Activated CD4-positive, alpha-beta T cell treated with anti-CD3 and anti-CD28 coated beads, Interleukin-2, amount 10 ng/mL, durations not matched to agents 24 days and 14 days (primary cell): Measurements from ENCODE around the gene ANKRD44. TPM values are rescaled to one million over a fixed set of nuclear protein-coding genes. Genes with fewer than 3 reads are reported as not detected.
A peak's percentile ranks its signal among the peaks of the same experiment; 100 is the strongest.

Experiments
- DNase-seq: peaks from one replicate; pipeline ENCODE4 v3.0.0; 2022
- H3K27ac Mint-ChIP-seq: one replicate; pipeline ENCODE4 v1.8.0; 2022; ENCODE audit warnings: mild to moderate bottlenecking, mixed read lengths
- H3K27me3 Mint-ChIP-seq: one replicate; pipeline ENCODE4 v1.8.0; 2022; ENCODE audit warnings: mixed read lengths
- H3K36me3 Mint-ChIP-seq: one replicate; pipeline ENCODE4 v1.8.0; 2022; ENCODE audit warnings: low read depth, mild to moderate bottlenecking, mixed read lengths
- H3K4me1 Mint-ChIP-seq: one replicate; pipeline ENCODE4 v1.8.0; 2021; ENCODE audit warnings: mixed read lengths
- H3K4me3 Mint-ChIP-seq: one replicate; pipeline ENCODE4 v1.8.0; 2022; ENCODE audit warnings: mild to moderate bottlenecking, moderate library complexity, mixed read lengths
- H3K9me3 Mint-ChIP-seq: one replicate; pipeline ENCODE4 v1.8.0; 2021; ENCODE audit warnings: mixed read lengths
- intact Hi-C: fragments of 100-400 bp; cut with micrococcal nuclease; formaldehyde crosslinking; loops from one replicate; pipeline ENCODE4 v1.15.1; 2023
- total RNA-seq: library from RNA; stranded (reverse); gene quantifications from 2 replicates; pipeline ENCODE4 v1.2.3, GENCODE V29; 2022

Gene ANKRD44
- total RNA-seq, 1 donor from 2014 or later, result 147 TPM

DNA sequence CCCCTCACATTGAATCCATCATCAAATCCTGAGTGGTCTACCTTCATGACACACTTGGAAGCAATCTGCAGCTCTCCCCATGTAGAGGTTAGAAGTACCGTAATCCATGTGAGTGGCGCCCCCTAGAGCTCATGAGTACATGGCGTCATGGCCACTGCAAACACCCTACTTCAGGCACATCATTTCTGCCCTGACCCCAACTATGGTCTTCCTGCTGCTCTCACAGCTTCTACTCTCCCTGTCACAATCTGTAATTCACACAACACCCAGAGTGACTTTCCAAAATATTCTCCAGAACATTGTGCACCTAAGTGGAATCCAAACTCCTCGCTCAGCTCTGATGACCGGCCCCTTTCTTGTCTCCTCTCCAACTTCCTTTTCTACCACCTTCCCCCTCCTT lies 141.9 kb downstream of the ANKRD44 start:
- intact Hi-C loops, result loop anchor here (1.0 to 5.0 kb wide), 2 partner anchors 36 to 55 kb away; no protein-coding TSS in a partner anchor
- Mint-ChIP-seq H3K27ac (peak overlapping the region; percentile 46), H3K9me3 (no peaks in the 10 kb centered on the region), H3K4me1 (peaks cover 32% of the 10 kb centered on the region), H3K36me3 (peaks cover 13% of the 10 kb centered on the region), H3K27me3 (no peaks in the 10 kb centered on the region), H3K4me3 (no peak overlapping the region)
- DNase-seq, result peak; percentile 88

DNA sequence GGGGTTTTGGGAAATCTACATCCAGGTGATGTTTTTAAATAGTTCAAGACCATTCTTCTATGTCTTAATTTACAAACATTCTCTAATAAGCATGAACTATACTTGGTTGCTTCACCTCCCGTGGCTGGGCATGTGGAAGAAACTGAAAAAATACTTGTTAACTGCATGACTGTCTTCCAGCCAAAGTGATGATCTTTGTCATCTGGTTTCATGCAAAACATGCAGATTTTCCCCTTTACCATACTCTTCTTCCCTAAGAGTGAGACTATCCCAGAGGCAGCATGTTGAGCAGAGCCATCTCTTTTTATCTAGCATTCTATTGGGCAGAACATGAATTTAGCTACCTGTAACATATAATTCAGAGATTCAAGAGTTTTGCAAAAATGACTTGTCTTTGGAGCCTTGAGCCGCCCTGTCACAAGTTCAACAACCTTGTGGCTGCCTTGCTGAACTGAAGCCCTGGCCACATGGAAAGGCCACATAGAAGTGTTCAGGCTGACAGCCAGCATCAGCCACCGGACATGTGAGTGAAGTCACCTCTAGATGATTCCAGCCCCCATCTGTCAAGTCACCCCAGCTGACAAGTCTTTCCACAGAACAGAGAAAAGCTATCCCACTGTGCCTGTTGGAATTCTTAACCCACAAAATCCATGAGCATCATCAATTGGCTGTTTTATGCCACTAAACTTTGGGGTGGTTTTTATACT lies 142.8 kb downstream of the ANKRD44 start:
- no peaks in the 10 kb centered on the region for H3K9me3 Mint-ChIP-seq
- peaks cover 37% of the 10 kb centered on the region for H3K4me1 Mint-ChIP-seq
- DNase-seq, result no peak
- no peak overlapping the region for H3K4me3 Mint-ChIP-seq
- no peaks in the 10 kb centered on the region for H3K27me3 Mint-ChIP-seq
- peak overlapping the region; percentile 18 for H3K27ac Mint-ChIP-seq
- intact Hi-C loops, result loop anchor here (1.0 to 5.0 kb wide), 3 partner anchors 15 to 54 kb away; no protein-coding TSS in a partner anchor
- peaks cover 13% of the 10 kb centered on the region for H3K36me3 Mint-ChIP-seq

DNA sequence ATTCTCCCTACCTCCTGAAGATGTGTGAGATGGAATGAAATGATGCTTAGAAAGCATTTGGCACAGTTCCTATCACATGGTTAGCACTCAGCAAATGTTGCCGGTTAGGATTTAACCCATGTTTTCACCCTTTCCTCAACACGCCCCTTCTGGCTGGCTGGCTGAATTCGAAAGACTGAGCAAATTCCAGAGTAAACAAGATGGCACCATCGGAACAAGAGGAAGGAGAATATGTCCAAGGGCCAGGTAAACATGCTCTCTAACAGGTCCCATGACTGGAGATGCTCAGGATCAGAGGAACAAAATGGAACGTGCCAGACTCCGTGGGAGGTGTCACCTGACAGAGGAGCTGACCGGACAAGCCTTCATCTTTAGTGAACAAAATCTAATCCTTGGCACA lies 145.6 kb downstream of the ANKRD44 start:
- H3K27ac Mint-ChIP-seq, result peak overlapping the region; percentile 36

DNA sequence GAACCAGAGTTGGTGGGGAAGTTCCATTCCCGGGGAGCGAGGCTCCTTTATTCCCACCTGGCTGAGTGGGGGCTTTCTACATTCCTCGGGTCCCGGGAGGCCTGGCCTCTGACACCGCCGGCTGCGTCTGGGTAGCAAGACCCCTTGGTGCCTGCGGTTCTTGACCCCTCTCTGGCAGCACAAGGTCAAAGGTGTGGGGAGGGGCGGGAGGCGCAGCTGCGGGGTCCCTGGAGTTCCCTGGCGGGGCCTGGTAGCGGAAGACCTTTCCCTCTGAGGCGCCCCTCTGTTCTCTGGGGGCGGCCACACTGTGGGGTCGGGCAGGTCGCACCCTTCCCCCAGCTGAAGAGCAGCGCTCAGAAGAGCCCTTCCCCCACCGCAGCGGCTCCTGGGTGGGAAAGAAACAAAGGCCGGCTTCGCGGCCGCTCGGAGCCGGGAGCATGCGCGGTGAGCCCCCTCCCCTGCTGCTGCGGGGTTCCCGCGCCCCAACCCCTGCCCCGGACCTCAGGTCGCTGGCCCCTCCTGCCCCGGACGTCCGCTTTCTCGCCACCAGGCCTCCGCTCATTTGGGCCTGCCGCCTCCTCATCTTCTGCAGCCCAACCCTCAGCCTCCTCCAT lies 146.3 kb downstream of the ANKRD44 start:
- H3K27me3 Mint-ChIP-seq, result no peaks in the 10 kb centered on the region
- H3K4me3 Mint-ChIP-seq, result no peak overlapping the region
- no peaks in the 10 kb centered on the region for H3K9me3 Mint-ChIP-seq
- DNase-seq, result no peak
- peak overlapping the region; percentile 38 for H3K27ac Mint-ChIP-seq
- peaks cover 19% of the 10 kb centered on the region for H3K36me3 Mint-ChIP-seq
- intact Hi-C loops, result no loop called here
- peaks cover 54% of the 10 kb centered on the region for H3K4me1 Mint-ChIP-seq

More for the DNA sequence above, 145.6 kb downstream of the ANKRD44 start:
- intact Hi-C loops, result loop anchor here (5.0 kb wide), 1 partner anchor 33 kb away; no protein-coding TSS in a partner anchor
- peaks cover 52% of the 10 kb centered on the region for H3K4me1 Mint-ChIP-seq
- peaks cover 19% of the 10 kb centered on the region for H3K36me3 Mint-ChIP-seq
- H3K9me3 Mint-ChIP-seq, result no peaks in the 10 kb centered on the region
- no peak overlapping the region for H3K4me3 Mint-ChIP-seq
- no peak for DNase-seq
- H3K27me3 Mint-ChIP-seq, result no peaks in the 10 kb centered on the region

DNA sequence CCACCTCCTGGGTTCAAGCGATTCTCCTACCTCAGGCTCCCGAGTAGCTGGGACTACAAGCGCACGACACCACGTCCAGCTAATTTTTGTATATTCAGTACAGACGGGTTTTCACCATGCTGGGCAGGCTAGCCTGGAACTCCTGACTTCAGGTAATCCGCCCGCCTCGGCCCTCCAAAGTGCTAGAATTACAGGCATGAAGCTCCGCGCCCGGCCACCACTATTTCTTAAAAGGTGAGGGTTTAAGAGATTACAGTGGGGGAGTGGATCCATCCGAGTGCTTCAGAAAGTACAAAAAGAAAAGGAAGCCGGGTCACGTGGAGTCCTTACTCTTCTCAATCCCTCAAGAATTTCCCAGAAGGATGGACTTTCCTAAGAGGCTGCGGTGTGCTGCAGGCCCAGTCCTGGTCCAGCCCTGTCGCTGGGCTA lies 146.9 kb downstream of the ANKRD44 start:
- Mint-ChIP-seq H3K27ac (no peak overlapping the region), H3K27me3 (no peaks in the 10 kb centered on the region), H3K4me1 (peaks cover 54% of the 10 kb centered on the region), H3K36me3 (peaks cover 19% of the 10 kb centered on the region), H3K4me3 (no peak overlapping the region), H3K9me3 (no peaks in the 10 kb centered on the region)
- DNase-seq, result no peak
- intact Hi-C loops, result no loop called here

DNA sequence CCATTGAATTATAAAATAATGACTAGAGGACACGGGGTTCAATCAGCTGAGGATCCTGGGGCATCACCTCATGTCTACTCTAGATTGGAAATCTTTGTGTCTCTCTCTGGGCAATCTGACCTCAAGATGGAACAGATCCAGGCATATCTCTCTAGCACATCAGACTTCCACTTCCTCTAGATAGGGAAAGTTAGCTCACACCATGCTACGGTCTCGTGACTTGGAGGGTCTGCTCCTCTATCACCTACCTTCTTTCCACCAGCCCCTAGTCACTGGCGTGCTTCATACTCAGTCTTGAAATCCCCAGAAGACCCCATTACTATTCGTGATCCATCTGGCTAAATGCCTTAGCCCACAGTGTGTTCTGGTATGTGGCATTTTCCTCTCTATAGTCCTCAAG lies 148.8 kb downstream of the ANKRD44 start:
- DNase-seq, result no peak
- Mint-ChIP-seq H3K4me3 (no peak overlapping the region), H3K36me3 (peaks cover 22% of the 10 kb centered on the region), H3K27me3 (no peaks in the 10 kb centered on the region), H3K4me1 (peaks cover 47% of the 10 kb centered on the region), H3K27ac (peak overlapping the region; percentile 13), H3K9me3 (peaks cover under 1% of the 10 kb centered on the region)
- intact Hi-C loops, result no loop called here

DNA sequence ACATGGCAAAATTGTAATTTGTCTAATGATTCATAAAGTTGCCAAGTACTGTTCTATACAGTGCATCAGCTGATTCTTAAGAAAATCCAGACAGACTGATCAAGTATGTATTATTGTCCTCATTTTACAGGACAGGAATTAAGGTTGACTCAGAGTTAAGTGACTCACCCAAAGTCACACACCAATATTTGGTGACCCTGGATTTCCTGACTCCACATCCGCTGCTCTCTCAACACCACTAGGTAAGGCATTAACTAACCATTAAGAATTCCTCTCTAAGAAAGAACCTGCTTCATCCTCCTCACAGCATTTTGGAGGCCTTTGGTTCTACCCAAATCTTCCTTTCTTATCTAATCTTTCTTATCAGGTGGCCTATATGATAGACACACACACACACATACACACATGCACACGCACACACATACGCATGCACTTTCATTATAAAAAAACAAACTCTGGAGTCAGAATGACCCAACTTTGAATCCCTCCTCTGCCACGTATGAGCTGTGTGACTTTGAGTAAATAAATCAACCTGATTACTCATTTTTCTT lies 150.8 kb downstream of the ANKRD44 start:
- intact Hi-C loops, result loop anchor here (2.0 kb wide), 1 partner anchor 15 kb away; no protein-coding TSS in a partner anchor
- Mint-ChIP-seq H3K36me3 (peaks cover 27% of the 10 kb centered on the region), H3K4me1 (peaks cover 46% of the 10 kb centered on the region), H3K27me3 (no peaks in the 10 kb centered on the region), H3K4me3 (no peak overlapping the region), H3K9me3 (peaks cover 3% of the 10 kb centered on the region), H3K27ac (peak overlapping the region; percentile 64)
- peak; percentile 68 for DNase-seq

DNA sequence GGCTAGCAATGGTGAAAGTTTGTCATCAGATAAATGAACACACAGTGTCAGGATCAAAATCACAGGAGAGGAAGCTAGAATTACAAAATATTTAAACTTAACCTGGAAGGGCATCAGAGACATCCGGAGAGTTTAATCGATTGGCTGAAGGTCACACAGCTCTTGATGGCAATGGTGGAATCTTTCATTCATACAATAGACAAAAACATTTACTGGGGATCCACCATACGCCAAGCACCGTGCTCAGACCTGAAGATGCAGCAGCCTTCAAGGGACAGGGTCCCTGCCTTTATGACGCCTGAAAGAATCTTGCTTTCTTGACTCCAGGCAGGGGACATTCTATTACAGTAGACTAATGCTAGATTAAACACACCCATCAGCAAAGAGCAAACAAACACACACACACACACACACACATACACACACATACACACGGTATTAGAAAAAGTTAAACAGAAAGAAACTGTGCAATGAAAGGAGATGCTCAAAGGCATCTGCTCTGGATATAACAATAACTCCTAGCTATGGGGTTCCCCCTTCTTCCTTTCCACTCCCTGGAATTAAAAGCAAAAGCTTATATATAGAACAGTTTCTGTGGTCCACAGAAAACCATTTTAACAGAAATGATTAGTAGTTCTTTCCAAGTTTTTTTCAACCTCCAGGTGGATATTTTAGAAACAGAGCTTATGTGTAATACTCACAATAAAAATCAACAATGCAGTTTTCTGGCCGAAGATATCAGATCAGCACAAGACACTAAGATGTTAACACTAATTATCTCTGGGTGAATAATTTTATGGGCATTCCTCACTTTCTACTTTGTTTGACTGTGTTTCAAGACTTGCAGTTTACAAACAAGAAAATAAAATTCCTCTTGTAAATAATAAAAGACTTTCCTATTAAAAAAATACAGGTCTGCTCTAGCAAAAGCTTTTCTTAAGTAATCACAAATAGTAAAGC lies 151.7 kb downstream of the ANKRD44 start:
- Mint-ChIP-seq H3K36me3 (peaks cover 25% of the 10 kb centered on the region), H3K4me3 (no peak overlapping the region), H3K27me3 (no peaks in the 10 kb centered on the region), H3K27ac (peak overlapping the region; percentile 64), H3K4me1 (peaks cover 50% of the 10 kb centered on the region), H3K9me3 (peaks cover 3% of the 10 kb centered on the region)
- intact Hi-C loops, result loop anchor here (2.0 kb wide), 1 partner anchor 14 kb away; no protein-coding TSS in a partner anchor
- DNase-seq, result no peak

DNA sequence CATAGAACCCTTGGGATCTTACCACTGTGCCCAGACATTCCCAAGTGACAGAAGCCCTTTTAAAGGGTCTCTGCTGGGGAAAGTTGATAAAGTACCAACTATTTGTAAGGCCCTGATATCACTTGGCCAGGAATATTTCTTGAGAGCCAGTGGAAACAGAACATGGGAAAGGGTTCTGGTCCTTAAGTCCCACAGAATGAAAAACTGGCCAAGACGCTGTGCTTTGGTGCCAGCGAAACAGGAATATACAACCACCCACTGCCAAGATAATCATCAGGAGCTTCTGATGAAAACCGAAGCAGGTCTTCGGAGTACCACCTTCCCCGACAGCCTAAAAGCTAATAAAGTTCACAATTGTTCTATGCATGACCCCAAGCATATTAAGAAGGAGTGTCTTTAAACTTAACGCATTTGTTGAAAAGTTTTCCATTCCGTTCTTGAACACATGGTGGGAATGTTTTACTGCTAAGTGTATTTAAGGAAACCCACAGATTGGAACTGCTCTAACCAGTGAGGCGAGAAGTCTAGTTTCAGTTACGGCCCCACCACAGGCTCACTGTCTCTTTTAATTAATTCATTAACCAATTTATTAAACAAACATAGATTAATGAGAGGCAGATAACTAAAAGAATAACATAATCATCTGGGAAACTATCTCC lies 152.6 kb downstream of the ANKRD44 start:
- DNase-seq, result no peak
- H3K4me1 Mint-ChIP-seq, result peaks cover 55% of the 10 kb centered on the region
- no peaks in the 10 kb centered on the region for H3K27me3 Mint-ChIP-seq
- intact Hi-C loops, result loop anchor here (2.0 kb wide), 1 partner anchor 13 kb away; no protein-coding TSS in a partner anchor
- H3K9me3 Mint-ChIP-seq, result peaks cover 3% of the 10 kb centered on the region
- peaks cover 26% of the 10 kb centered on the region for H3K36me3 Mint-ChIP-seq
- no peak overlapping the region for H3K4me3 Mint-ChIP-seq
- H3K27ac Mint-ChIP-seq, result peak overlapping the region; percentile 64

DNA sequence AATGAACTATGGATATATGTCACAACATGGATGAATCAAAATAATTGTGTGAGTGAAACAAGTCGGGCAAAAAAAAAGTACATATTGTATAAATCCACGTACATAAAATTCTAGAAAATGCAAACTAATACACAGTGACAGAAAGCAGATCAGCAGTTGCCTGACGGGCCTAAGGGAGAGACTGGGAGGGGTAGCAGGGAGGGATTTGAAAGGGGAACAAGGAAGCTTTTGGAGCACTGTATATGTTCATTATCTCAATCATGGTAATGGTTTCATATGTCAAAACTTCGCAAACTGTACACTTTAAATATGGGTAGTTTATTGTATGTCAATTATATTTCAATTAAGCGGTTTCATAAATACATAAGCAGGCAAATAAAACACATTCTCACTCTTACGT lies 153.8 kb downstream of the ANKRD44 start:
- intact Hi-C loops, result no loop called here
- peaks cover 55% of the 10 kb centered on the region for H3K4me1 Mint-ChIP-seq
- no peaks in the 10 kb centered on the region for H3K27me3 Mint-ChIP-seq
- H3K4me3 Mint-ChIP-seq, result no peak overlapping the region
- H3K27ac Mint-ChIP-seq, result no peak overlapping the region
- H3K36me3 Mint-ChIP-seq, result peaks cover 24% of the 10 kb centered on the region
- H3K9me3 Mint-ChIP-seq, result peaks cover 3% of the 10 kb centered on the region
- DNase-seq, result no peak

DNA sequence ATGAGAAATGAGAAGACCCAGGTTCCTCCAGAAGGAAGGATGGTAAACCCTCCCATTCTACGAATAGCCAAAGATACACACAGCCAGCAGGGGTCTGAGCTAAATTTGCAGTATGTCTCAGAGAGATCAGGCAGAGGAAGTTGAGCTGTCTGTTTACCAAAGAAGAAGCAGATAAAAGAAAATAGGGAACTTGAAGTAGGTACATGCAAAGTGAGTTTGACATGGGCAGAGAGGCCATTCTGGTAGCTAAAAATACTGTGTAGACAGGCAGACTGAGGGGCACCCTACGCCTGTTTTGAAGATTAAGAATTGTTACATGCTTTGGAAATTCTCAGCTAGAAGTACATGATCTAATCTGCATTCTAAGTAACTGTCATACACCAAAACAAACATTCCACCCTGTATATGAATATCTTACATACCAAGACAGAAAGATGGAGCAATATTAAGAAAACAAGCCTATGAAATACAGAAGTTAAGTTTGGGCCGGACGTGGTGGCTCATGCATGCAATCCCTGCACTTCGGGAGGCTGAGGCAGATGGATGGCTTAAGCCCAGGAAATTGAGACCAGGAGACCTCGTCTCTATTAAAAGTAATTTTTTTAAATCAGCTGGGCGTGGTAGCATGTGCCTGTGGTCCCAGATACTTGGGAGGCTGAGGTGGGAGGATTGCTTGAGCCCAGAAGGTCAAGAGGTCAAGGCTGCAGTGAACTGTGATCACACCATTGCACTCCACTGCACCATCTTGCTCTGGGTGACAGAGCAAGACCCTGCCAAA lies 157.9 kb downstream of the ANKRD44 start:
- DNase-seq, result peak; percentile 69
- peaks cover 56% of the 10 kb centered on the region for H3K4me1 Mint-ChIP-seq
- H3K9me3 Mint-ChIP-seq, result peaks cover 3% of the 10 kb centered on the region
- no peaks in the 10 kb centered on the region for H3K27me3 Mint-ChIP-seq
- peak overlapping the region; percentile 50 for H3K4me3 Mint-ChIP-seq
- H3K27ac Mint-ChIP-seq, result peak overlapping the region; percentile 72
- H3K36me3 Mint-ChIP-seq, result peaks cover 28% of the 10 kb centered on the region
- intact Hi-C loops, result loop anchor here (2.0 kb wide), 1 partner anchor 14 kb away; no protein-coding TSS in a partner anchor

DNA sequence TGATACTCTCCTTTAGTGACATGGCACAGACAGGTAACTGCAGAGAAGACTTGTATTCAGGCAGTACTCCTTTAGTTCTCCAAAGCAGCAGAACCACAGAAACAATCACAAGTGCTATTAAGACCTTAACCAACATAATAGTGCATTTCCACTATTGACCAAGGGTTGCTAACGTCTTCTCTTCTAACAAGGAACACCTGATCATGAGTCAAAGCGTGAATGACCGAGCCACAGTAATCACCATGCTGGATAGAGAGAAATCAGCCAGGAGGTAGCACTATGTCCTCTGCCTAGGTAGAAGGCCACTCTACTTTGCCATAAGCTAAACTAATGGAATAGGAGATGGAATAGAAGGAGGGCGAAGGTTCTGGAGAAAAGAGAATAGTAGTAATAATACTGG lies 161.0 kb downstream of the ANKRD44 start:
- intact Hi-C loops, result loop anchor here (5.0 kb wide), 2 partner anchors 33 to 37 kb away; no protein-coding TSS in a partner anchor

More for the DNA sequence above, 161.0 kb downstream of the ANKRD44 start:
- Mint-ChIP-seq H3K36me3 (peaks cover 27% of the 10 kb centered on the region), H3K4me1 (peaks cover 73% of the 10 kb centered on the region), H3K27ac (peak overlapping the region; percentile 37), H3K9me3 (no peaks in the 10 kb centered on the region), H3K27me3 (no peaks in the 10 kb centered on the region), H3K4me3 (no peak overlapping the region)
- DNase-seq, result no peak
